ENCODE results near the gene PLCG1.

GRCh38 chr20:41139227-41140093 is 2.1 kb downstream of the PLCG1 start:
- TF ChIP-seq POLR2AphosphoS5 (IDR thresholded peaks at IDR 0.05; ENCODE audit: low read depth, low read length) (no peak), POLR2A (IDR thresholded peaks at IDR 0.05; ENCODE audit: low read depth, low read length) (no peak), TAF1 (IDR thresholded peaks at IDR 0.05; ENCODE audit: low read depth, low read length) (no peak), PAX5 (IDR thresholded peaks at IDR 0.05; ENCODE audit: insufficient read depth, low read length, severe bottlenecking) (no peak)

Data from GM12891 (cell line).